ENCODE measurements around the gene KCNJ14.

Gene KCNJ14

DNA sequence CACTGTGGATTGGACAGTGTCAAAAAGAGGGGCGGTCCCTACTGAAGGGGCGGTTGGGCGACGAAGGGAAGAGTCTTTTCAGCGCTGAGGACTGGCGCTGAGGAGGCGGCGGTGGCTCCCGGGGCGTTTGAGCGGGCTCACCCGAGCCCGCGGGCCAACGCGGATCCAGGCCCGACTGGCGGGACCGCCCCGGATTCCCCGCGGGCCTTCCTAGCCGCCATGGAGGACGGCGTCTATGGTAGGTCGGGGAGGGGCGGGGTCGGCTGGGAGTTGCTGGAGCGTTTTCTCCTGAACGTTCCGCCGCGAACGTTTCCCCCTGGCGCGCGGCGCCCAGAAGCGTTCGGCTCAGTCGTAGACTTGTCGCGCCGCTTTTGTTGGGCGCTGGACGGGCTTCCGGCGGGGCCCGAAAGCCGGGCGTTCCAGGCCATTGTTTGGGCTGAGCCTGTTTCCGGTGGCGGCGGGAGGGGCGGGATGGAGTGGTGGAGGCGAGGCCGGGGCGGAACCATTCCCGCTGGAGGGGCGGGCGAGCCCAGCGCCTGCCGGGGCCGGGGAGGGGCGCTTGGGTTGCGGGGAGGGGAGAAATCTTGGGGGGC lies 14.0 kb downstream of the KCNJ14 start, which contains the start of gene CYTH2:
Gene CYTH2 (plus strand): TSS at position 81 of the 593 bp plus-strand sequence. CDS start 139 bp downstream, at position 220.
- ATAC-seq (replicated peaks; ENCODE audit: extremely low read depth, poor library complexity, severe bottlenecking) (peak; percentile 3), DNase-seq (ENCODE audit: low spot score in 2 of 2) (no peak)
- peaks cover 19% of the 10 kb centered on the region for H3K36me3 Mint-ChIP-seq (ENCODE audit: insufficient read depth)
- peak within 1 kb of the TSS; percentile 89 for H3K4me3 Mint-ChIP-seq
- H3K4me1 Mint-ChIP-seq = peaks cover 13% of the 10 kb centered on the region
- no peaks in the 10 kb centered on the region for H3K27me3 Mint-ChIP-seq
- H3K9me3 Mint-ChIP-seq = no peaks in the 10 kb centered on the region
- peak within 1 kb of the TSS; percentile 79 for H3K27ac Mint-ChIP-seq (ENCODE audit: low read depth)

DNA sequence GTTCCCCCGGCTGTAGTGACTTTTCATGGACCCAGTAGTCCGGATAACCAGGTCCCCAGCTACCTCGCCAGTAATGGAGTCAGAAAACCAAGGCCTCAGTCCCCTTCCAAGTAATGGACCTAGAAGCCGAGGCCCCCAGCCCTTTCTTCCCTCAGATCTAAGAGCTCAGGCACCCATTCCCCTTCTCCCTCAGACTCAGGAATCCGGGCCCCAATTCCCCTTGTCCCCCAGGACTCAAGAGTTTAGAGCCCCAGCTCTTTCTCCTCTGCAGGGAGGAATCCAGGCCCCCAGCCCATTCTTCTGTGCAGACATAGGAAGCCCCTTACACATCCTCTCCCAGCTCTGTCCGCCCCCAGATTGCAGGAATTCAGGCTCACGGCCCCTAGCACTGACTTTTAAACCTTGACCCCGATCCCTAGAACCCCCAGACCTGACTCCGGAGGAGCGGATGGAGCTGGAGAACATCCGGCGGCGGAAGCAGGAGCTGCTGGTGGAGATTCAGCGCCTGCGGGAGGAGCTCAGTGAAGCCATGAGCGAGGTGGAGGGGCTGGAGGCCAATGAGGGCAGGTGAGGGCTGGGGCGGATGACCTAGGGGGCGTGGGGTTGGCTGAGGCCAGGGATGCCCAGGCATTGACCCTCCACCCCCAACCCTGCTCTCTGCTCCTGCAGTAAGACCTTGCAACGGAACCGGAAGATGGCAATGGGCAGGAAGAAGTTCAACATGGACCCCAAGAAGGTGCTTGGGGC lies 14.7 kb downstream of the KCNJ14 start:
- no peak for ATAC-seq (replicated peaks; ENCODE audit: extremely low read depth, poor library complexity, severe bottlenecking)
- Mint-ChIP-seq H3K4me3 (peak overlapping the region; percentile 89), H3K4me1 (peaks cover 16% of the 10 kb centered on the region), H3K27me3 (no peaks in the 10 kb centered on the region), H3K36me3 (ENCODE audit: insufficient read depth) (peaks cover 21% of the 10 kb centered on the region), H3K9me3 (no peaks in the 10 kb centered on the region), H3K27ac (ENCODE audit: low read depth) (peak overlapping the region; percentile 74)
- DNase-seq (ENCODE audit: low spot score in 2 of 2) = no peak

- no peaks in the 10 kb centered on the region for H3K27me3 Mint-ChIP-seq
- ATAC-seq (replicated peaks; ENCODE audit: extremely low read depth, poor library complexity, severe bottlenecking) (no peak), DNase-seq (ENCODE audit: low spot score in 2 of 2) (no peak)
- H3K27ac Mint-ChIP-seq (ENCODE audit: low read depth) = peak overlapping the region; percentile 74
- peaks cover 20% of the 10 kb centered on the region for H3K36me3 Mint-ChIP-seq (ENCODE audit: insufficient read depth)
- H3K4me3 Mint-ChIP-seq = peak overlapping the region; percentile 89
- no peaks in the 10 kb centered on the region for H3K9me3 Mint-ChIP-seq
- H3K4me1 Mint-ChIP-seq = peaks cover 16% of the 10 kb centered on the region
Measured at GRCh38 chr19:48470856-48471255, 15.5 kb downstream of the KCNJ14 start.

DNA sequence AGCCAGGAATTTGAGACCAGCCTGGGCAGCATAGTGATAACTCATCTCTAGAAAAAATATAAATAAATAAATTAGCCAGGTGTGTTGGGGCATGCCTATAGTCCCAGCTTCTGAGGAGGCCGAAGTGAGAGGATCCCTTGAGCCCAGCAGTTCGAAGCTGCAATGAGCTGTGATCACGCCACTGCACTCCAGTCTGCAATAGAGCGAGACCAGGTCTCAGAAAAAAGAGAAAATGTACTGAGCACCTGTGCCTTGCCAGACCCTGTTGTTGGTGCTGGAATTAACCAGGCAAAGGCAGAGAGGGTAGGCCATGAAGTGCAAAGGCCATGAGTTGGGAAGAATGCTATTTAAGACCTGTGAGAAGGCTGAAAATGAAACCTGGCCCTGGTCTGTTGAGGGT lies 16.5 kb downstream of the KCNJ14 start:
- H3K4me3 Mint-ChIP-seq = no peak overlapping the region
- H3K36me3 Mint-ChIP-seq (ENCODE audit: insufficient read depth) = peaks cover 23% of the 10 kb centered on the region
- no peak for DNase-seq (ENCODE audit: low spot score in 2 of 2)
- H3K4me1 Mint-ChIP-seq = peaks cover 16% of the 10 kb centered on the region
- no peaks in the 10 kb centered on the region for H3K27me3 Mint-ChIP-seq
- ATAC-seq (replicated peaks; ENCODE audit: extremely low read depth, poor library complexity, severe bottlenecking) = no peak
- no peak overlapping the region for H3K27ac Mint-ChIP-seq (ENCODE audit: low read depth)
- H3K9me3 Mint-ChIP-seq = no peaks in the 10 kb centered on the region

- Mint-ChIP-seq H3K4me3 (no peak overlapping the region), H3K4me1 (peaks cover 16% of the 10 kb centered on the region), H3K27ac (ENCODE audit: low read depth) (no peak overlapping the region), H3K36me3 (ENCODE audit: insufficient read depth) (peaks cover 20% of the 10 kb centered on the region), H3K27me3 (no peaks in the 10 kb centered on the region), H3K9me3 (no peaks in the 10 kb centered on the region)
- ATAC-seq (replicated peaks; ENCODE audit: extremely low read depth, poor library complexity, severe bottlenecking) = no peak
- DNase-seq (ENCODE audit: low spot score in 2 of 2) = no peak
Measured at GRCh38 chr19:48473161-48473966, 18.0 kb downstream of the KCNJ14 start.

GRCh38 chr19:48474084-48474592 lies 18.8 kb downstream of the KCNJ14 start:
- Mint-ChIP-seq H3K36me3 (ENCODE audit: insufficient read depth) (peaks cover 16% of the 10 kb centered on the region), H3K9me3 (no peaks in the 10 kb centered on the region), H3K27me3 (no peaks in the 10 kb centered on the region), H3K27ac (ENCODE audit: low read depth) (no peak overlapping the region), H3K4me1 (peaks cover 16% of the 10 kb centered on the region), H3K4me3 (no peak overlapping the region)
- DNase-seq (ENCODE audit: low spot score in 2 of 2) (no peak), ATAC-seq (replicated peaks; ENCODE audit: extremely low read depth, poor library complexity, severe bottlenecking) (no peak)

DNA sequence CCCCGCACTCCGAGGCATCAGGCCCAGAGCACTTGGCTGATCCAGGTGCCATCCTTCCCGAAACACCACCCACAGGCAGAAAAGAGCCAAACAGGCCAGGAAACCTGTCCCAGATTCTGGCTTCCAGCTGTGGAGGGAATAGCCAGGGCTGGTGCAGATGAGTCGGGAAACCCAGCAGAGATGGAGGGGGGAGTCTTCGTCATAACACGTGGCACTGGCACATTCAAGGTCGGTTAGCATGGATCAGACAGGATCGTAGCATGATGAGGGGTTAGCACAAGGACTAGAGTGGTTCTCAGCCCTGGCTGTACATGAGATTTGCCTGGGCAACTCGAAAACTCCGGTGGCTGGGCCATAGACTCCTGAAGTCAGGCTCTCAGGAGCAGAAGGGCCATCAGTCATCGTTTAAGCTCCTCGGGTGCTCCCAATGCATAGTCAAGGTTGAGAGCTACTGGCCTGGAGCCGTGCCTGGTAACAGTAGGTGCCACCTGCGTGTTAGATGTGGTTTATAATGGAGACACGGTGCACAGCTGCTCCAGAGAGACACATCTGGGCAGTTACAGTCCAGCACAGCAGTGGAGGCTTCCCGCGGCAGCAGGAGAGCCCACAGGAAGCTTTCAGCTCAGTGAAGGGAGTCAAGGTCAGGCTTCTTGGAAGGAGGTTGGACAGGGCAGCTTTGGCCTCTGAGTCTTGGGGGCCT lies 20.1 kb downstream of the KCNJ14 start:
- H3K27ac Mint-ChIP-seq (ENCODE audit: low read depth) = no peak overlapping the region
- ATAC-seq (replicated peaks; ENCODE audit: extremely low read depth, poor library complexity, severe bottlenecking) (no peak), DNase-seq (ENCODE audit: low spot score in 2 of 2) (no peak)
- no peaks in the 10 kb centered on the region for H3K27me3 Mint-ChIP-seq
- peaks cover 12% of the 10 kb centered on the region for H3K36me3 Mint-ChIP-seq (ENCODE audit: insufficient read depth)
- no peak overlapping the region for H3K4me3 Mint-ChIP-seq
- no peaks in the 10 kb centered on the region for H3K9me3 Mint-ChIP-seq
- peaks cover 12% of the 10 kb centered on the region for H3K4me1 Mint-ChIP-seq

- H3K9me3 Mint-ChIP-seq = no peaks in the 10 kb centered on the region
- no peak overlapping the region for H3K4me3 Mint-ChIP-seq
- H3K27me3 Mint-ChIP-seq = no peaks in the 10 kb centered on the region
- ATAC-seq (replicated peaks; ENCODE audit: extremely low read depth, poor library complexity, severe bottlenecking) (no peak), DNase-seq (ENCODE audit: low spot score in 2 of 2) (no peak)
- peaks cover 19% of the 10 kb centered on the region for H3K4me1 Mint-ChIP-seq
- H3K36me3 Mint-ChIP-seq (ENCODE audit: insufficient read depth) = peaks cover 16% of the 10 kb centered on the region
- no peak overlapping the region for H3K27ac Mint-ChIP-seq (ENCODE audit: low read depth)
Measured at GRCh38 chr19:48476176-48476575, 20.8 kb downstream of the KCNJ14 start.

DNA sequence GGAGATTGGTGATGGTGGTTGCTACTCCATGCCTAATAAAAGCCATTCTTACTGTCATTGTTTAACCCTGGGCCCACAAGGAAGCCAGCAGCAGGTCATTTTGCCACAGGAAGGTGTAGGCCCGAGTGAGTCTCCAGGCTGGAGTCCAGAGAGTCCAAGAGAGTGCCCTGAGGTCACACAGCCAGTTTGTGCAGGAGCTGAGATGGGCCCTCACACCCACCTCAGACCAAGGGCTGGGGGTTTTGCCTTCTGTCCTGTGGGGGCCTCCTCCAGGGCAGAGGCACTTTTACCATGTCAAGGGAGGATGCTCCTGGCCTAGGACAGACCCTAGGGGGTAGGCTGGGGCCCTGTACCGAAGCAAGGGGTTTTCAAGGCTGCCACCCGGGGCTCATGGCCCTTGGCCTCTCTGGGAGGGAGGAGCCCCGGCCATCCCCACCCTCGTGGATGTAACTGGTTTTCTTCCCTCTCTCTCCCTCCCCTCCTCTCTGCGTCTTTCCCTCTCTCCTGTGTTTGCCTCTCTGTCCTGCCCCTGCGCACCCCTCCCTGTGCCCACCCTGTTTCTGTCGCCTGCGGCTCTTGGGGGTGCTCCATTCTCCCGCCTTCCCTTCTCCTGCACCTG lies 21.8 kb downstream of the KCNJ14 start:
- Mint-ChIP-seq H3K4me1 (peaks cover 20% of the 10 kb centered on the region), H3K4me3 (no peak overlapping the region), H3K27me3 (no peaks in the 10 kb centered on the region), H3K36me3 (ENCODE audit: insufficient read depth) (peaks cover 16% of the 10 kb centered on the region), H3K27ac (ENCODE audit: low read depth) (no peak overlapping the region), H3K9me3 (no peaks in the 10 kb centered on the region)
- ATAC-seq (replicated peaks; ENCODE audit: extremely low read depth, poor library complexity, severe bottlenecking) = no peak
- no peak for DNase-seq (ENCODE audit: low spot score in 2 of 2)

DNA sequence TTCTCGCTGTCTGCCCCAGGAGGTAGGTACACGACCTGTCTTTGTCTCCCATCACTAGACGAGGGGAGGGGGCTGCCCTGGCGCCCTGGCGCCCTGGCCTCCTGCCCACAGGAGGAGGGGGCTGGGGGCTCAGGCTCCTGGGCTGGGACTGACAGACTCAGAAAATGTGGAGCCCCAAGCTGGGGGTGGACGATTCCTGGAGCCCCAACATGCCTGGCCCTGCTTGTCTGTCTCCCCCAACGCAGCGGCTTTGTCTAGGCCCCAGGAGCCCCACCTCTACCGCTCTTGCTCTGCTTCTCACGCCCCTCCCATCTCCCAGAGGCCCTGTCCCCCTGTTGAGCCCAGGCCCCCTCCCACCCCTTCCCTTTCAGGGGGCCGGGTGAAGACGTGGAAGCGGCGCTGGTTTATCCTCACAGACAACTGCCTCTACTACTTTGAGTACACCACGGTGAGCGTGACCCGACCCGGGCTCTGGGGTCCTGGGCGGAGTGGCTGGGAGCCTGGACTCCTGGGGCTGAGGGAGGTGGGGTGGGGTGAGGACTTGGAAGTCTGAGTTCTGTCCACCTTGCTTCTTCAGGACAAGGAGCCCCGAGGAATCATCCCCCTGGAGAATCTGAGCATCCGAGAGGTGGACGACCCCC lies 22.4 kb downstream of the KCNJ14 start:
- ATAC-seq (replicated peaks; ENCODE audit: extremely low read depth, poor library complexity, severe bottlenecking) (no peak), DNase-seq (ENCODE audit: low spot score in 2 of 2) (no peak)
- peaks cover 16% of the 10 kb centered on the region for H3K4me1 Mint-ChIP-seq
- peaks cover 16% of the 10 kb centered on the region for H3K36me3 Mint-ChIP-seq (ENCODE audit: insufficient read depth)
- no peaks in the 10 kb centered on the region for H3K27me3 Mint-ChIP-seq
- no peak overlapping the region for H3K27ac Mint-ChIP-seq (ENCODE audit: low read depth)
- H3K9me3 Mint-ChIP-seq = no peaks in the 10 kb centered on the region
- H3K4me3 Mint-ChIP-seq = no peak overlapping the region

GRCh38 chr19:48478339-48479256 lies 23.2 kb downstream of the KCNJ14 start:
- Mint-ChIP-seq H3K4me1 (peaks cover 15% of the 10 kb centered on the region), H3K27me3 (no peaks in the 10 kb centered on the region), H3K36me3 (ENCODE audit: insufficient read depth) (peaks cover 10% of the 10 kb centered on the region), H3K9me3 (no peaks in the 10 kb centered on the region), H3K4me3 (no peak overlapping the region), H3K27ac (ENCODE audit: low read depth) (peak overlapping the region; percentile 80)
- ATAC-seq (replicated peaks; ENCODE audit: extremely low read depth, poor library complexity, severe bottlenecking) (no peak), DNase-seq (ENCODE audit: low spot score in 2 of 2) (no peak)

Data from central memory CD8-positive, alpha-beta T cell (primary cell).